DOHH2 (cell line): ENCODE measurements around the gene EAF1.

Source experiments
- H3F3A ChIP-seq: fragments of 200-600 bp; sonication (generic), shearing (Covaris generic); 2 replicates; pipeline ENCODE4 v1.6.0; 2016; ENCODE audit warnings: antibody characterized with exemption, mild to moderate bottlenecking; ENCODE audit not compliant: control insufficient read depth, insufficient read depth
- H3K27ac ChIP-seq: fragments of 200-600 bp; sonication (generic); 2 replicates; pipeline ENCODE4 v1.5.1; 2014; ENCODE audit warnings: low read depth, mild to moderate bottlenecking, low read length, moderate library complexity
- H3K27me3 ChIP-seq: fragments of 200-600 bp; sonication (generic); 2 replicates; pipeline ENCODE4 v1.6.1; 2014; ENCODE audit warnings: mild to moderate bottlenecking, low read length, mixed read lengths; ENCODE audit not compliant: control insufficient read depth
- H3K36me3 ChIP-seq: fragments of 200-600 bp; sonication (generic); 2 replicates; pipeline ENCODE4 v1.6.1; 2014; ENCODE audit warnings: mild to moderate bottlenecking, low read length, moderate library complexity, mixed read lengths; ENCODE audit not compliant: control insufficient read depth
- H3K4me1 ChIP-seq: fragments of 200-600 bp; sonication (generic); 2 replicates; pipeline ENCODE4 v1.6.1; 2014; ENCODE audit warnings: mild to moderate bottlenecking, low read length, mixed read lengths; ENCODE audit not compliant: control insufficient read depth
- H3K4me2 ChIP-seq: fragments of 200-600 bp; sonication (generic); 2 replicates; pipeline ENCODE4 v1.6.0; 2014; ENCODE audit warnings: mild to moderate bottlenecking, low read length, moderate library complexity
- H3K4me3 ChIP-seq: fragments of 200-600 bp; sonication (generic); 2 replicates; pipeline ENCODE4 v1.5.1; 2014; ENCODE audit warnings: mild to moderate bottlenecking, low read length, mixed read lengths
- H3K79me2 ChIP-seq: fragments of 200-600 bp; sonication (generic); 2 replicates; pipeline ENCODE4 v1.6.1; 2014; ENCODE audit warnings: mild to moderate bottlenecking, low read length, mixed read lengths; ENCODE audit not compliant: control insufficient read depth
- H3K9me2 ChIP-seq: fragments of 200-600 bp; sonication (generic); replicated peaks from 2 replicates; pipeline ENCODE4 v1.6.1; 2014; ENCODE audit warnings: mild to moderate bottlenecking, low read length, mixed read lengths; ENCODE audit not compliant: control insufficient read depth
- H3K9me3 ChIP-seq: fragments of 200-600 bp; sonication (generic); 2 replicates; pipeline ENCODE4 v1.6.1; 2014; ENCODE audit warnings: antibody characterized with exemption, low read length, mixed read lengths; ENCODE audit not compliant: control insufficient read depth, insufficient read depth
- H4K20me1 ChIP-seq: fragments of 200-600 bp; sonication (generic); 2 replicates; pipeline ENCODE4 v1.6.0; 2014; ENCODE audit warnings: low read depth, mild to moderate bottlenecking, antibody characterized with exemption, low read length, moderate library complexity; ENCODE audit not compliant: control insufficient read depth, insufficient read depth
- CTCF ChIP-seq: fragments of 200-600 bp; sonication (generic); IDR thresholded peaks from one replicate; pipeline ENCODE4 v1.5.1; 2014; ENCODE audit warnings: antibody characterized with exemption, mild to moderate bottlenecking, low read depth, low read length; ENCODE audit not compliant: poor library complexity, severe bottlenecking
- EZH2phosphoT487 ChIP-seq: fragments of 200-600 bp; sonication (generic); IDR thresholded peaks from 2 replicates; pipeline ENCODE4 v1.6.1; 2017; ENCODE audit warnings: borderline replicate concordance, mild to moderate bottlenecking, antibody characterized with exemption, low read length, moderate library complexity, mixed read lengths

The EAF1 gene

GRCh38 chr3:15450438-15451215, 23.2 kb downstream of the EAF1 start:
- Histone ChIP-seq H3K27me3 (no peaks in the 10 kb centered on the region), H3F3A (no peaks in the 10 kb centered on the region), H3K79me2 (no peaks in the 10 kb centered on the region), H4K20me1 (no peaks in the 10 kb centered on the region), H3K4me1 (no peaks in the 10 kb centered on the region), H3K27ac (no peak overlapping the region), H3K36me3 (no peaks in the 10 kb centered on the region), H3K9me2 (no peaks in the 10 kb centered on the region), H3K9me3 (no peaks in the 10 kb centered on the region), H3K4me3 (no peak overlapping the region), H3K4me2 (no peak overlapping the region)
- TF ChIP-seq EZH2phosphoT487 (no peak), CTCF (no peak)

- Histone ChIP-seq H3F3A (no peaks in the 10 kb centered on the region), H3K36me3 (no peaks in the 10 kb centered on the region), H3K79me2 (no peaks in the 10 kb centered on the region), H3K9me2 (no peaks in the 10 kb centered on the region), H4K20me1 (no peaks in the 10 kb centered on the region), H3K27me3 (no peaks in the 10 kb centered on the region), H3K4me2 (no peak overlapping the region), H3K27ac (no peak overlapping the region), H3K9me3 (no peaks in the 10 kb centered on the region), H3K4me1 (no peaks in the 10 kb centered on the region), H3K4me3 (no peak overlapping the region)
- TF ChIP-seq CTCF (no peak), EZH2phosphoT487 (no peak)
Measured at GRCh38 chr3:15451216-15452113, 24.1 kb downstream of the EAF1 start.

- H3K27ac ChIP-seq = no peak overlapping the region
- H3K9me2 ChIP-seq = no peaks in the 10 kb centered on the region
- H4K20me1 ChIP-seq = no peaks in the 10 kb centered on the region
- H3K4me3 ChIP-seq = no peak overlapping the region
- H3K36me3 ChIP-seq = no peaks in the 10 kb centered on the region
- H3K27me3 ChIP-seq = no peaks in the 10 kb centered on the region
- no peak overlapping the region for H3K4me2 ChIP-seq
- TF ChIP-seq CTCF = no peak
- no peak for TF ChIP-seq EZH2phosphoT487
- H3K79me2 ChIP-seq = no peaks in the 10 kb centered on the region
- no peaks in the 10 kb centered on the region for H3K9me3 ChIP-seq
- H3F3A ChIP-seq = no peaks in the 10 kb centered on the region
- no peaks in the 10 kb centered on the region for H3K4me1 ChIP-seq
Measured at GRCh38 chr3:15452156-15452555, 24.8 kb downstream of the EAF1 start.
